Measurements from ENCODE around the gene NACC2.
A peak's percentile ranks its signal among the peaks of the same experiment; 100 is the strongest.

NACC2 gene

GRCh38 chr9:136092741-136093140 lies 2.3 kb downstream of the NACC2 start:
- no peak for DNase-seq (ENCODE audit: low spot score)

- no peak for DNase-seq (ENCODE audit: low spot score)
Observed at GRCh38 chr9:136092353-136092650, 2.8 kb downstream of the NACC2 start.

- no peak for DNase-seq (ENCODE audit: low spot score)
Observed at GRCh38 chr9:136091582-136092352, 3.3 kb downstream of the NACC2 start.

GRCh38 chr9:136090768-136091581 lies 4.1 kb downstream of the NACC2 start:
- no peak for DNase-seq (ENCODE audit: low spot score)

- DNase-seq (ENCODE audit: low spot score) = no peak
Observed at GRCh38 chr9:136090056-136090735, 4.9 kb downstream of the NACC2 start.

- DNase-seq (ENCODE audit: low spot score) = no peak
Observed at GRCh38 chr9:136089697-136090045, 5.4 kb downstream of the NACC2 start.

- no peak for DNase-seq (ENCODE audit: low spot score)
Observed at GRCh38 chr9:136088939-136089696, 6.0 kb downstream of the NACC2 start.

- DNase-seq (ENCODE audit: low spot score) = no peak
Observed at GRCh38 chr9:136088481-136088938, 6.6 kb downstream of the NACC2 start.

GRCh38 chr9:136087741-136088480 lies 7.2 kb downstream of the NACC2 start:
- DNase-seq (ENCODE audit: low spot score) = no peak

- no peak for DNase-seq (ENCODE audit: low spot score)
Observed at GRCh38 chr9:136086951-136087740, 7.9 kb downstream of the NACC2 start.

- DNase-seq (ENCODE audit: low spot score) = peak; percentile 50
Observed at GRCh38 chr9:136086213-136086881, 8.7 kb downstream of the NACC2 start.

GRCh38 chr9:136085815-136086212 lies 9.3 kb downstream of the NACC2 start:
- peak; percentile 93 for DNase-seq (ENCODE audit: low spot score)

GRCh38 chr9:136084063-136084944 lies 10.8 kb downstream of the NACC2 start:
- DNase-seq (ENCODE audit: low spot score) = no peak

- no peak for DNase-seq (ENCODE audit: low spot score)
Observed at GRCh38 chr9:136083558-136084062, 11.5 kb downstream of the NACC2 start.

GRCh38 chr9:136082496-136083361 lies 12.4 kb downstream of the NACC2 start:
- DNase-seq (ENCODE audit: low spot score) = no peak

- no peak for DNase-seq (ENCODE audit: low spot score)
Observed at GRCh38 chr9:136081826-136082495, 13.1 kb downstream of the NACC2 start.

- DNase-seq (ENCODE audit: low spot score) = no peak
Observed at GRCh38 chr9:136081113-136081825, 13.8 kb downstream of the NACC2 start.
